Measurements from ENCODE around the gene PTPRN.

DNA sequence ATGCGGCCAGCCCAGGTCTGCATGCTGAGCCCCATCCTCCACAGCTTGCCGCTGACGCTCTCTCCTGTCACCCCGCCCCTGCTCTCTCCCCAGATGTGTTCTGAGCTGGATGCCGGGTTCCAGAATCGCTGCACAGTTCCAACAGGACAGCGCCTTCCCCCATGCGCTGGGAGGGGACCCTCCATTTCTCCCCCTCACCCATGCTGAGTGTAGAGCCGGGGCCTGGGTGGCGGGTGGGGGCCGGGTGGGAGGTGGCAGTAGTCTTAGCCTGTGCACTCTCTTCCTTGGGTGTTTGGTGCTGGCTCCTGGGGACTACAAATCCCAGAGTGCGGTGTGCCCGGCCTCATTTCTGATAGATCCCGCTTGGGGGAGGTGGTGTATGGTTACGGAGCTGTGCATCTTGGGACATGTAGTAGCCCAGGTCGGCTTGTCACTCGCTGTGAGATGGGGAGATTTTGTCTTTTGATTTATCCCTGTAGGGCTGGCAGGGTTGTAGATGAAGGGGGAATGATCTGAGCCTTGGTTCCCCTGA is 23.2 kb downstream of the PTPRN start:
- TF ChIP-seq CTCF (IDR thresholded peaks at IDR 0.05; ENCODE audit: insufficient read depth, low read length, poor library complexity, severe bottlenecking) (no peak), EZH2phosphoT487 (conservative IDR thresholded peaks at IDR 0.05; ENCODE audit: low read length) (no peak)
